ENCODE results near the gene HOMER1. TPM values are rescaled to one million over a fixed set of nuclear protein-coding genes. Genes with fewer than 3 reads are reported as not detected.

The HOMER1 gene
- total and polyA plus RNA-seq, 5 donors from 2014 or later: 0.02 to 1.9 (median 0.44) TPM

GRCh38 chr5:79486116-79486515, 27.8 kb downstream of the HOMER1 start:
- Mint-ChIP-seq H3K9me3 (peaks cover 0 to 3% (median 0%) of the 10 kb centered on the region in 7 donors), H3K36me3 (no peaks in the 10 kb centered on the region), H3K27me3 (peaks cover 27% of the 10 kb centered on the region), H3K4me3 (no peak overlapping the region), H3K27ac (no peak overlapping the region), H3K4me1 (no peaks in the 10 kb centered on the region)
- no peak overlapping the region for H3K27ac ChIP-seq (ENCODE audit: insufficient read depth, low read length, poor library complexity, severe bottlenecking)
- H3K9me3 ChIP-seq (ENCODE audit: control insufficient read depth in 2 of 2, low read length in 2 of 2): no peaks in the 10 kb centered on the region
- H3K4me3 ChIP-seq (ENCODE audit: low read depth, low read length): no peak overlapping the region
- ATAC-seq (ENCODE audit: low read depth in 2 of 2): no peak
- H3K36me3 ChIP-seq (ENCODE audit: control insufficient read depth, insufficient read depth, low read length): no peaks in the 10 kb centered on the region
- peaks cover 7% of the 10 kb centered on the region for H3K27me3 ChIP-seq (ENCODE audit: control insufficient read depth, insufficient read depth, low read length)
- DNase-seq: no peak
- no peaks in the 10 kb centered on the region for H3K4me1 ChIP-seq (ENCODE audit: control insufficient read depth, insufficient read depth, low read length, poor library complexity, severe bottlenecking)

GRCh38 chr5:79484731-79485130, 29.2 kb downstream of the HOMER1 start:
- Mint-ChIP-seq H3K9me3 (peaks cover 0 to 3% (median 0%) of the 10 kb centered on the region in 7 donors), H3K36me3 (no peaks in the 10 kb centered on the region), H3K4me1 (peaks cover 0 to 2% (median 0%) of the 10 kb centered on the region in 4 donors), H3K27me3 (peaks cover 25% of the 10 kb centered on the region), H3K4me3 (no peak overlapping the region), H3K27ac (no peak overlapping the region)
- H3K36me3 ChIP-seq (ENCODE audit: control insufficient read depth, insufficient read depth, low read length): no peaks in the 10 kb centered on the region
- ATAC-seq (ENCODE audit: low read depth in 2 of 2) (no peak), DNase-seq (no peak)
- peaks cover 8% of the 10 kb centered on the region for H3K27me3 ChIP-seq (ENCODE audit: control insufficient read depth, insufficient read depth, low read length)
- no peak overlapping the region for H3K27ac ChIP-seq (ENCODE audit: insufficient read depth, low read length, poor library complexity, severe bottlenecking)
- H3K4me1 ChIP-seq (ENCODE audit: control insufficient read depth, insufficient read depth, low read length, poor library complexity, severe bottlenecking): no peaks in the 10 kb centered on the region
- no peak overlapping the region for H3K4me3 ChIP-seq (ENCODE audit: low read depth, low read length)
- H3K9me3 ChIP-seq (ENCODE audit: control insufficient read depth in 2 of 2, low read length in 2 of 2): no peaks in the 10 kb centered on the region

- Histone ChIP-seq H3K27ac (ENCODE audit: insufficient read depth, low read length, poor library complexity, severe bottlenecking) (no peak overlapping the region), H3K4me1 (ENCODE audit: control insufficient read depth, insufficient read depth, low read length, poor library complexity, severe bottlenecking) (no peaks in the 10 kb centered on the region), H3K27me3 (ENCODE audit: control insufficient read depth, insufficient read depth, low read length) (peaks cover 4% of the 10 kb centered on the region), H3K36me3 (ENCODE audit: control insufficient read depth, insufficient read depth, low read length) (no peaks in the 10 kb centered on the region), H3K4me3 (ENCODE audit: low read depth, low read length) (no peak overlapping the region), H3K9me3 (ENCODE audit: control insufficient read depth in 2 of 2, low read length in 2 of 2) (no peaks in the 10 kb centered on the region)
- Mint-ChIP-seq H3K27me3 (peaks cover 23% of the 10 kb centered on the region), H3K27ac (no peak overlapping the region), H3K4me3 (no peak overlapping the region), H3K36me3 (no peaks in the 10 kb centered on the region), H3K9me3 (peaks cover 0 to 3% (median 0%) of the 10 kb centered on the region in 7 donors), H3K4me1 (peaks cover 0 to 2% (median 0%) of the 10 kb centered on the region in 4 donors)
- ATAC-seq (ENCODE audit: low read depth in 2 of 2) (no peak), DNase-seq (no peak)
These were observed 32.4 kb downstream of the HOMER1 start for GRCh38 chr5:79481574-79481973.

- no peak overlapping the region for H3K4me3 ChIP-seq (ENCODE audit: low read depth, low read length)
- Mint-ChIP-seq H3K4me1 (peaks cover 0 to 2% (median 0%) of the 10 kb centered on the region in 4 donors), H3K9me3 (peaks cover 0 to 3% (median 0%) of the 10 kb centered on the region in 7 donors), H3K27me3 (peaks cover 23% of the 10 kb centered on the region), H3K4me3 (no peak overlapping the region), H3K36me3 (no peaks in the 10 kb centered on the region), H3K27ac (no peak overlapping the region)
- no peaks in the 10 kb centered on the region for H3K36me3 ChIP-seq (ENCODE audit: control insufficient read depth, insufficient read depth, low read length)
- no peaks in the 10 kb centered on the region for H3K4me1 ChIP-seq (ENCODE audit: control insufficient read depth, insufficient read depth, low read length, poor library complexity, severe bottlenecking)
- ATAC-seq (ENCODE audit: low read depth in 2 of 2) (no peak), DNase-seq (no peak)
- peaks cover 4% of the 10 kb centered on the region for H3K27me3 ChIP-seq (ENCODE audit: control insufficient read depth, insufficient read depth, low read length)
- H3K27ac ChIP-seq (ENCODE audit: insufficient read depth, low read length, poor library complexity, severe bottlenecking): no peak overlapping the region
- H3K9me3 ChIP-seq (ENCODE audit: control insufficient read depth in 2 of 2, low read length in 2 of 2): no peaks in the 10 kb centered on the region
These were observed 32.9 kb downstream of the HOMER1 start for GRCh38 chr5:79480991-79481390.

DNA sequence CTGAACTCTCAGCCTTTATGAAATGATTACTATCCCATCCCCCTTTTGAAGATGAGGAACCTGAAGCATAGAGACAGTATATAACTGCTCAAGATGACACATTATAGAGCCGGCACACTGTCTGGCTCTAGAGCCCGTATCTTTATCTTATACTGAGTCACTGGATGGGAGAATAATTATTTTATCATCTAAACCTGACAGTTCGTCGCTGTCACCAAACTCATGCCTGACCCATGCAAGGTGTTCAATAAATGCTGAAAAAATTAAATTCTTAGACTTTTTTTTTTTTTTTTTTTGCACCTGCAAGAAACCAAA, 38.8 kb downstream of the HOMER1 start:
- no peak for ATAC-seq (ENCODE audit: low read depth in 2 of 2)
- no peak for DNase-seq
- H3K9me3 Mint-ChIP-seq: no peaks in the 10 kb centered on the region
- H3K4me3 Mint-ChIP-seq: no peak overlapping the region
- no peak overlapping the region for H3K27ac ChIP-seq (ENCODE audit: insufficient read depth, low read length, poor library complexity, severe bottlenecking)
- no peaks in the 10 kb centered on the region for H3K36me3 Mint-ChIP-seq
- no peaks in the 10 kb centered on the region for H3K36me3 ChIP-seq (ENCODE audit: control insufficient read depth, insufficient read depth, low read length)
- H3K27me3 Mint-ChIP-seq: peaks cover 30% of the 10 kb centered on the region
- H3K4me1 ChIP-seq (ENCODE audit: control insufficient read depth, insufficient read depth, low read length, poor library complexity, severe bottlenecking): no peaks in the 10 kb centered on the region
- H3K27ac Mint-ChIP-seq: no peak overlapping the region
- H3K4me3 ChIP-seq (ENCODE audit: low read depth, low read length): no peak overlapping the region
- H3K4me1 Mint-ChIP-seq: no peaks in the 10 kb centered on the region
- no peaks in the 10 kb centered on the region for H3K27me3 ChIP-seq (ENCODE audit: control insufficient read depth, insufficient read depth, low read length)
- H3K9me3 ChIP-seq (ENCODE audit: control insufficient read depth in 2 of 2, low read length in 2 of 2): no peaks in the 10 kb centered on the region

GRCh38 chr5:79474367-79475151, 39.4 kb downstream of the HOMER1 start:
- Mint-ChIP-seq H3K4me1 (no peaks in the 10 kb centered on the region), H3K27ac (peak overlapping the region in 1 of 3 donors; percentile 23), H3K36me3 (no peaks in the 10 kb centered on the region), H3K4me3 (no peak overlapping the region), H3K9me3 (no peaks in the 10 kb centered on the region), H3K27me3 (peaks cover 30% of the 10 kb centered on the region)
- no peaks in the 10 kb centered on the region for H3K4me1 ChIP-seq (ENCODE audit: control insufficient read depth, insufficient read depth, low read length, poor library complexity, severe bottlenecking)
- no peaks in the 10 kb centered on the region for H3K36me3 ChIP-seq (ENCODE audit: control insufficient read depth, insufficient read depth, low read length)
- ATAC-seq (ENCODE audit: low read depth in 2 of 2): no peak
- no peaks in the 10 kb centered on the region for H3K9me3 ChIP-seq (ENCODE audit: control insufficient read depth in 2 of 2, low read length in 2 of 2)
- H3K4me3 ChIP-seq (ENCODE audit: low read depth, low read length): no peak overlapping the region
- H3K27ac ChIP-seq (ENCODE audit: insufficient read depth, low read length, poor library complexity, severe bottlenecking): no peak overlapping the region
- DNase-seq: no peak
- no peaks in the 10 kb centered on the region for H3K27me3 ChIP-seq (ENCODE audit: control insufficient read depth, insufficient read depth, low read length)

- Mint-ChIP-seq H3K4me1 (no peaks in the 10 kb centered on the region), H3K9me3 (no peaks in the 10 kb centered on the region), H3K36me3 (no peaks in the 10 kb centered on the region), H3K4me3 (no peak overlapping the region), H3K27me3 (peaks cover 26% of the 10 kb centered on the region), H3K27ac (no peak overlapping the region)
- Histone ChIP-seq H3K4me1 (ENCODE audit: control insufficient read depth, insufficient read depth, low read length, poor library complexity, severe bottlenecking) (no peaks in the 10 kb centered on the region), H3K9me3 (ENCODE audit: control insufficient read depth in 2 of 2, low read length in 2 of 2) (no peaks in the 10 kb centered on the region), H3K36me3 (ENCODE audit: control insufficient read depth, insufficient read depth, low read length) (no peaks in the 10 kb centered on the region), H3K27me3 (ENCODE audit: control insufficient read depth, insufficient read depth, low read length) (peaks cover 2% of the 10 kb centered on the region), H3K4me3 (ENCODE audit: low read depth, low read length) (no peak overlapping the region), H3K27ac (ENCODE audit: insufficient read depth, low read length, poor library complexity, severe bottlenecking) (no peak overlapping the region)
- no peak for ATAC-seq (ENCODE audit: low read depth in 2 of 2)
- no peak for DNase-seq
These were observed 42.4 kb downstream of the HOMER1 start for GRCh38 chr5:79471556-79471955.

- H3K4me3 ChIP-seq (ENCODE audit: low read depth, low read length): no peak overlapping the region
- H3K9me3 ChIP-seq (ENCODE audit: control insufficient read depth in 2 of 2, low read length in 2 of 2): no peaks in the 10 kb centered on the region
- Mint-ChIP-seq H3K27me3 (peaks cover 25% of the 10 kb centered on the region), H3K4me1 (peaks cover 0 to 5% (median 0%) of the 10 kb centered on the region in 4 donors), H3K27ac (no peak overlapping the region), H3K9me3 (no peaks in the 10 kb centered on the region), H3K4me3 (no peak overlapping the region), H3K36me3 (no peaks in the 10 kb centered on the region)
- DNase-seq (peak in 2 of 3 donors; percentile 38 to 57), ATAC-seq (ENCODE audit: low read depth in 2 of 2) (no peak)
- H3K27ac ChIP-seq (ENCODE audit: insufficient read depth, low read length, poor library complexity, severe bottlenecking): no peak overlapping the region
- no peaks in the 10 kb centered on the region for H3K4me1 ChIP-seq (ENCODE audit: control insufficient read depth, insufficient read depth, low read length, poor library complexity, severe bottlenecking)
- no peaks in the 10 kb centered on the region for H3K36me3 ChIP-seq (ENCODE audit: control insufficient read depth, insufficient read depth, low read length)
- peaks cover 2% of the 10 kb centered on the region for H3K27me3 ChIP-seq (ENCODE audit: control insufficient read depth, insufficient read depth, low read length)
These were observed 49.1 kb downstream of the HOMER1 start for GRCh38 chr5:79464695-79465332.
